K562 (cell line): ENCODE data around the gene AGAP3. TPM values are rescaled to one million over a fixed set of nuclear protein-coding genes. Genes with fewer than 3 reads are reported as not detected.

Experiments
- AFF4 ChIP-seq: sonication (generic); formaldehyde crosslinking; IDR thresholded peaks from 2 replicates; pipeline ENCODE4 v1.8.0; 2023; ENCODE audit warnings: mild to moderate bottlenecking, missing genetic modification reagents
- ARNT ChIP-seq, 2 experiments: fragments of 450-650 bp; IDR thresholded peaks; 2 replicates each; pipeline ENCODE4 v1.6.1; 2016; ENCODE audit warnings: mild to moderate bottlenecking in 1 of 2
- ATF7 ChIP-seq: fragments of 450-650 bp; IDR thresholded peaks from 2 replicates; pipeline ENCODE4 v1.7.1; 2014; ENCODE audit warnings: mild to moderate bottlenecking, moderate library complexity
- DPF2 ChIP-seq: fragments of 450-650 bp; IDR thresholded peaks from 2 replicates; pipeline ENCODE4 v1.6.1; 2016
- ESRRB ChIP-seq: fragments of 250-450 bp; sonication (Bioruptor Pico); IDR thresholded peaks from 2 replicates; pipeline ENCODE4 v1.5.0; 2020; ENCODE audit warnings: mild to moderate bottlenecking, moderate library complexity, borderline replicate concordance
- FOS ChIP-seq: IDR thresholded peaks from 3 replicates; pipeline ENCODE4 v1.6.1; 2011; ENCODE audit not compliant: insufficient read length; ENCODE audit errors: extremely low read depth
- GTF2E2 ChIP-seq: fragments of 200-800 bp; sonication (Bioruptor generic); IDR thresholded peaks from 2 replicates; pipeline ENCODE4 v1.6.1; 2016; ENCODE audit warnings: missing genetic modification characterization, missing compliant biosample characterization
- HEY1 ChIP-seq: fragments of 250-450 bp; sonication (Bioruptor Pico); IDR thresholded peaks from 2 replicates; pipeline ENCODE4 v1.5.0; 2020; ENCODE audit warnings: mild to moderate bottlenecking, moderate library complexity, borderline replicate concordance
- HMG20B ChIP-seq: fragments of 250-450 bp; sonication (Bioruptor Pico); IDR thresholded peaks from 2 replicates; pipeline ENCODE4 v1.5.0; 2021; ENCODE audit warnings: mild to moderate bottlenecking
- HMGN3 ChIP-seq: IDR thresholded peaks from 2 replicates; pipeline ENCODE4 v1.6.1; 2011; ENCODE audit warnings: borderline replicate concordance, low read depth, mild to moderate bottlenecking, mixed read lengths, low read length; ENCODE audit not compliant: insufficient read length; ENCODE audit errors: extremely low read depth
- POLR2AphosphoS5 ChIP-seq: IDR thresholded peaks from 2 replicates; pipeline ENCODE4 v1.6.1; 2011; ENCODE audit warnings: mild to moderate bottlenecking, low read depth, low read length, moderate library complexity; ENCODE audit not compliant: control insufficient read depth, insufficient read depth
- RBM14 ChIP-seq: fragments of 200-400 bp; formaldehyde crosslinking; IDR thresholded peaks from 2 replicates; pipeline ENCODE4 v1.6.1; 2018; ENCODE audit warnings: low read depth, mild to moderate bottlenecking, low read length, moderate library complexity, borderline replicate concordance; ENCODE audit not compliant: insufficient read depth
- RFX5 ChIP-seq: IDR thresholded peaks from 2 replicates; pipeline ENCODE4 v1.6.1; 2011; ENCODE audit warnings: low read depth, mild to moderate bottlenecking, improper control_type of control experiment, low read length
- SMARCE1 ChIP-seq: fragments of 450-650 bp; IDR thresholded peaks from 2 replicates; pipeline ENCODE4 v1.7.1; 2016; ENCODE audit warnings: mild to moderate bottlenecking
- SRF ChIP-seq, 2 experiments: fragments of 250-450, 450-650 bp in 1 of 2; sonication (Bioruptor Pico) in 1 of 2; sonication (generic) in 1 of 2; formaldehyde crosslinking; IDR thresholded peaks; 2 replicates each; pipeline versions ENCODE4 v1.5.0 to v1.5.1; 2020 to 2022; ENCODE audit warnings: mild to moderate bottlenecking in 1 of 2, missing genetic modification reagents in 1 of 2
- SUPT5H ChIP-seq: fragments of 450-650 bp; IDR thresholded peaks from 2 replicates; pipeline ENCODE4 v1.6.1; 2016
- THAP7 ChIP-seq: fragments of 250-450 bp; sonication (Bioruptor Pico); IDR thresholded peaks from 2 replicates; pipeline ENCODE4 v1.5.0; 2021
- THRAP3 ChIP-seq: fragments of 450-650 bp; IDR thresholded peaks from 2 replicates; pipeline ENCODE4 v1.6.1; 2016; ENCODE audit warnings: mild to moderate bottlenecking, inconsistent platforms, borderline replicate concordance
- YBX1 ChIP-seq: fragments of 450-650 bp; IDR thresholded peaks from 2 replicates; pipeline ENCODE4 v1.7.1; 2016; ENCODE audit warnings: mild to moderate bottlenecking
- ZNF12 ChIP-seq: sonication (generic); formaldehyde crosslinking; IDR thresholded peaks from 2 replicates; pipeline ENCODE4 v1.4.0; 2020; ENCODE audit warnings: mild to moderate bottlenecking, missing genetic modification reagents
- polyA plus RNA-seq, 8 experiments: library from polyadenylated mRNA; depleted of rRNA in 4 of 8; stranded (reverse) in 5 of 8; unstranded in 3 of 8; fragments of >200 nt; fragmentation: Nextera tagmentation in 2 of 8; fragmentation: Illumina TruSeq in 1 of 8; extraction: Ambion mirVana in 2 of 8; extraction: Trizol in 1 of 8; gene quantifications; 2 replicates each; pipeline versions ENCODE4 v1.2.1 to v1.2.3, GENCODE V29; 2011 to 2014; ENCODE audit warnings: inconsistent platforms in 1 of 8, missing spikeins in 1 of 8
- total RNA-seq, 7 experiments: library from RNA; depleted of rRNA in 6 of 7; stranded (reverse); fragments of >200 nt in 6 of 7; fragmentation: Illumina TruSeq in 2 of 7; extraction: Trizol in 2 of 7; gene quantifications; 2 replicates each; pipeline versions ENCODE4 v1.2.1 to v1.2.3, GENCODE V29; 2011 to 2021; ENCODE audit warnings: low replicate concordance in 1 of 7
- TF ChIP-seq, protein P1 (sequence below): fragments of 450-650 bp; IDR thresholded peaks from 2 replicates; pipeline ENCODE4 v1.6.1; 2016; ENCODE audit warnings: low read depth, mild to moderate bottlenecking, moderate library complexity

The AGAP3 gene
- total and polyA plus RNA-seq, 9 of the 15 experiments (the other 6 are each of a cell fraction or from before 2014, with no cell fraction given): 3.4 to 208 (median 62.2) TPM

GRCh38 chr7:151057989-151058780 lies 28.1 kb upstream of the AGAP3 start (continued):
- TF ChIP-seq, protein P1, sequence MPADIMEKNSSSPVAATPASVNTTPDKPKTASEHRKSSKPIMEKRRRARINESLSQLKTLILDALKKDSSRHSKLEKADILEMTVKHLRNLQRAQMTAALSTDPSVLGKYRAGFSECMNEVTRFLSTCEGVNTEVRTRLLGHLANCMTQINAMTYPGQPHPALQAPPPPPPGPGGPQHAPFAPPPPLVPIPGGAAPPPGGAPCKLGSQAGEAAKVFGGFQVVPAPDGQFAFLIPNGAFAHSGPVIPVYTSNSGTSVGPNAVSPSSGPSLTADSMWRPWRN: no peak; the same call in 1 of the 2 replicates
- TF ChIP-seq YBX1 (no peak), THAP7 (CRISPR knock-in tag) (no peak), SUPT5H (peak; percentile 75), ESRRB (no peak), DPF2 (peak; percentile 62), POLR2AphosphoS5 (0 out of 2 replicates have a peak, but pooled peaks have one; percentile 31), RBM14 (no peak), RFX5 (no peak), HMG20B (CRISPR knock-in tag) (no peak), GTF2E2 (tag) (no peak), HEY1 (CRISPR knock-in tag) (peak; percentile 69; the same call in 1 of the 2 replicates), FOS (no peak), THRAP3 (no peak), ATF7 (peak; percentile 97), ARNT (IDR thresholded peaks at IDR 0.05) (peak in 1 of 2 experiments; percentile 18; a peak in 1 of 4 replicates), SRF (CRISPR knock-in tag; IDR thresholded peaks at IDR 0.05) (peak in 1 of 2 experiments; percentile 94; a peak in 2 of 4 replicates), AFF4 (CRISPR knock-in tag) (no peak), HMGN3 (peak; percentile 88), ZNF12 (CRISPR knock-in tag) (no peak), SMARCE1 (no peak; the same call in none of the 2 replicates)
